Vagina (tissue), 2 donors: ENCODE data around the gene CDH13.

Experiments
- CTCF ChIP-seq, 3 experiments: fragments of 450-650 bp in 2 of 3; fragments of 200-600 bp in 1 of 3; sonication (generic) in 1 of 3; IDR thresholded peaks; one replicate each; pipeline ENCODE4 v1.5.1; 2017 to 2019; ENCODE audit warnings: antibody characterized with exemption in 3 of 3, mild to moderate bottlenecking in 2 of 3, moderate library complexity in 2 of 3
- POLR2A ChIP-seq, 2 donors: fragments of 450-650 bp; IDR thresholded peaks; one replicate each; pipeline ENCODE4 v1.6.1; 2017; ENCODE audit warnings: antibody characterized with exemption in 2 of 2, mild to moderate bottlenecking in 2 of 2, moderate library complexity in 2 of 2
- POLR2AphosphoS5 ChIP-seq, 2 donors: sonication (generic); formaldehyde crosslinking; IDR thresholded peaks; one replicate each; pipeline ENCODE4 v1.9.0; 2017; ENCODE audit warnings: antibody characterized with exemption in 2 of 2, mild to moderate bottlenecking in 2 of 2, low read depth in 1 of 2; ENCODE audit not compliant: insufficient read depth in 1 of 2

- TF ChIP-seq POLR2A (IDR thresholded peaks at IDR 0.05) = no peak
- TF ChIP-seq CTCF (IDR thresholded peaks at IDR 0.05) = no peak
- no peak for TF ChIP-seq POLR2AphosphoS5 (IDR thresholded peaks at IDR 0.05; ENCODE audit: insufficient read depth in 1 of 2, low read depth in 1 of 2)
Observed at GRCh38 chr16:82738699-82739098, 111.9 kb downstream of the CDH13 start.
